ENCODE results near the gene CHN2.

Gene CHN2

GRCh38 chr7:29315892-29316270 lies 121.3 kb downstream of the CHN2 start:
- no peaks in the 10 kb centered on the region for H3K27me3 ChIP-seq (ENCODE audit: control insufficient read depth in 1 of 2, insufficient read depth in 2 of 2, low read length in 2 of 2)
- H3K36me3 ChIP-seq (ENCODE audit: control insufficient read depth in 1 of 2, insufficient read depth in 2 of 2, low read length in 2 of 2): no peaks in the 10 kb centered on the region
- no peaks in the 10 kb centered on the region for H3K4me1 ChIP-seq (ENCODE audit: control insufficient read depth in 1 of 2, insufficient read depth in 2 of 2, low read length in 2 of 2)
- H3K9me3 ChIP-seq (ENCODE audit: control insufficient read depth in 1 of 2, low read length in 2 of 2): no peaks in the 10 kb centered on the region
- no peak overlapping the region for H3K27ac ChIP-seq (ENCODE audit: low read depth, low read length)
- H3K4me3 ChIP-seq (ENCODE audit: low read depth in 1 of 2, low read length in 2 of 2): no peak overlapping the region
- H3K9ac ChIP-seq (ENCODE audit: low read depth in 1 of 2, low read length in 2 of 2): no peak overlapping the region

- Histone ChIP-seq H3K27me3 (ENCODE audit: control insufficient read depth in 1 of 2, insufficient read depth in 2 of 2, low read length in 2 of 2) (no peaks in the 10 kb centered on the region), H3K9ac (ENCODE audit: low read depth in 1 of 2, low read length in 2 of 2) (no peak overlapping the region), H3K4me3 (ENCODE audit: low read depth in 1 of 2, low read length in 2 of 2) (no peak overlapping the region), H3K4me1 (ENCODE audit: control insufficient read depth in 1 of 2, insufficient read depth in 2 of 2, low read length in 2 of 2) (no peaks in the 10 kb centered on the region), H3K9me3 (ENCODE audit: control insufficient read depth in 1 of 2, low read length in 2 of 2) (no peaks in the 10 kb centered on the region), H3K27ac (ENCODE audit: low read depth, low read length) (no peak overlapping the region), H3K36me3 (ENCODE audit: control insufficient read depth in 1 of 2, insufficient read depth in 2 of 2, low read length in 2 of 2) (no peaks in the 10 kb centered on the region)
Measured at GRCh38 chr7:29316926-29317325, 122.4 kb downstream of the CHN2 start.

- no peak overlapping the region for H3K4me3 ChIP-seq (ENCODE audit: low read depth in 1 of 2, low read length in 2 of 2)
- H3K4me1 ChIP-seq (ENCODE audit: control insufficient read depth in 1 of 2, insufficient read depth in 2 of 2, low read length in 2 of 2): no peaks in the 10 kb centered on the region
- no peak overlapping the region for H3K27ac ChIP-seq (ENCODE audit: low read depth, low read length)
- no peaks in the 10 kb centered on the region for H3K36me3 ChIP-seq (ENCODE audit: control insufficient read depth in 1 of 2, insufficient read depth in 2 of 2, low read length in 2 of 2)
- H3K9ac ChIP-seq (ENCODE audit: low read depth in 1 of 2, low read length in 2 of 2): no peak overlapping the region
- no peaks in the 10 kb centered on the region for H3K27me3 ChIP-seq (ENCODE audit: control insufficient read depth in 1 of 2, insufficient read depth in 2 of 2, low read length in 2 of 2)
- H3K9me3 ChIP-seq (ENCODE audit: control insufficient read depth in 1 of 2, low read length in 2 of 2): no peaks in the 10 kb centered on the region
Measured at GRCh38 chr7:29318853-29319718, 124.5 kb downstream of the CHN2 start.

- no peak overlapping the region for H3K27ac ChIP-seq (ENCODE audit: low read depth, low read length)
- no peaks in the 10 kb centered on the region for H3K4me1 ChIP-seq (ENCODE audit: control insufficient read depth in 1 of 2, insufficient read depth in 2 of 2, low read length in 2 of 2)
- no peaks in the 10 kb centered on the region for H3K27me3 ChIP-seq (ENCODE audit: control insufficient read depth in 1 of 2, insufficient read depth in 2 of 2, low read length in 2 of 2)
- no peak overlapping the region for H3K9ac ChIP-seq (ENCODE audit: low read depth in 1 of 2, low read length in 2 of 2)
- H3K36me3 ChIP-seq (ENCODE audit: control insufficient read depth in 1 of 2, insufficient read depth in 2 of 2, low read length in 2 of 2): no peaks in the 10 kb centered on the region
- no peaks in the 10 kb centered on the region for H3K9me3 ChIP-seq (ENCODE audit: control insufficient read depth in 1 of 2, low read length in 2 of 2)
- H3K4me3 ChIP-seq (ENCODE audit: low read depth in 1 of 2, low read length in 2 of 2): no peak overlapping the region
Measured at GRCh38 chr7:29319719-29320521, 125.3 kb downstream of the CHN2 start.

- Histone ChIP-seq H3K27me3 (ENCODE audit: control insufficient read depth in 1 of 2, insufficient read depth in 2 of 2, low read length in 2 of 2) (no peaks in the 10 kb centered on the region), H3K9me3 (ENCODE audit: control insufficient read depth in 1 of 2, low read length in 2 of 2) (no peaks in the 10 kb centered on the region), H3K9ac (ENCODE audit: low read depth in 1 of 2, low read length in 2 of 2) (no peak overlapping the region), H3K4me3 (ENCODE audit: low read depth in 1 of 2, low read length in 2 of 2) (no peak overlapping the region), H3K36me3 (ENCODE audit: control insufficient read depth in 1 of 2, insufficient read depth in 2 of 2, low read length in 2 of 2) (no peaks in the 10 kb centered on the region), H3K4me1 (ENCODE audit: control insufficient read depth in 1 of 2, insufficient read depth in 2 of 2, low read length in 2 of 2) (no peaks in the 10 kb centered on the region), H3K27ac (ENCODE audit: low read depth, low read length) (no peak overlapping the region)
Measured at GRCh38 chr7:29320577-29320976, 126.0 kb downstream of the CHN2 start.

GRCh38 chr7:29322023-29322712 lies 127.6 kb downstream of the CHN2 start:
- Histone ChIP-seq H3K4me1 (ENCODE audit: control insufficient read depth in 1 of 2, insufficient read depth in 2 of 2, low read length in 2 of 2) (no peaks in the 10 kb centered on the region), H3K27ac (ENCODE audit: low read depth, low read length) (no peak overlapping the region), H3K9me3 (ENCODE audit: control insufficient read depth in 1 of 2, low read length in 2 of 2) (no peaks in the 10 kb centered on the region), H3K9ac (ENCODE audit: low read depth in 1 of 2, low read length in 2 of 2) (no peak overlapping the region), H3K27me3 (ENCODE audit: control insufficient read depth in 1 of 2, insufficient read depth in 2 of 2, low read length in 2 of 2) (no peaks in the 10 kb centered on the region), H3K36me3 (ENCODE audit: control insufficient read depth in 1 of 2, insufficient read depth in 2 of 2, low read length in 2 of 2) (no peaks in the 10 kb centered on the region), H3K4me3 (ENCODE audit: low read depth in 1 of 2, low read length in 2 of 2) (no peak overlapping the region)

GRCh38 chr7:29325476-29325875 lies 130.9 kb downstream of the CHN2 start:
- H3K9ac ChIP-seq (ENCODE audit: low read depth in 1 of 2, low read length in 2 of 2): no peak overlapping the region
- peaks cover 0 to 4% of the 10 kb centered on the region in 2 donors for H3K4me1 ChIP-seq (ENCODE audit: control insufficient read depth in 1 of 2, insufficient read depth in 2 of 2, low read length in 2 of 2)
- H3K9me3 ChIP-seq (ENCODE audit: control insufficient read depth in 1 of 2, low read length in 2 of 2): no peaks in the 10 kb centered on the region
- H3K4me3 ChIP-seq (ENCODE audit: low read depth in 1 of 2, low read length in 2 of 2): no peak overlapping the region
- no peaks in the 10 kb centered on the region for H3K36me3 ChIP-seq (ENCODE audit: control insufficient read depth in 1 of 2, insufficient read depth in 2 of 2, low read length in 2 of 2)
- H3K27ac ChIP-seq (ENCODE audit: low read depth, low read length): no peak overlapping the region
- no peaks in the 10 kb centered on the region for H3K27me3 ChIP-seq (ENCODE audit: control insufficient read depth in 1 of 2, insufficient read depth in 2 of 2, low read length in 2 of 2)

- Histone ChIP-seq H3K4me1 (ENCODE audit: control insufficient read depth in 1 of 2, insufficient read depth in 2 of 2, low read length in 2 of 2) (peaks cover 0 to 4% of the 10 kb centered on the region in 2 donors), H3K27ac (ENCODE audit: low read depth, low read length) (no peak overlapping the region), H3K9me3 (ENCODE audit: control insufficient read depth in 1 of 2, low read length in 2 of 2) (no peaks in the 10 kb centered on the region), H3K36me3 (ENCODE audit: control insufficient read depth in 1 of 2, insufficient read depth in 2 of 2, low read length in 2 of 2) (no peaks in the 10 kb centered on the region), H3K27me3 (ENCODE audit: control insufficient read depth in 1 of 2, insufficient read depth in 2 of 2, low read length in 2 of 2) (no peaks in the 10 kb centered on the region), H3K9ac (ENCODE audit: low read depth in 1 of 2, low read length in 2 of 2) (no peak overlapping the region), H3K4me3 (ENCODE audit: low read depth in 1 of 2, low read length in 2 of 2) (no peak overlapping the region)
Measured at GRCh38 chr7:29326864-29327263, 132.3 kb downstream of the CHN2 start.

GRCh38 chr7:29327455-29327854 lies 132.9 kb downstream of the CHN2 start:
- no peak overlapping the region for H3K27ac ChIP-seq (ENCODE audit: low read depth, low read length)
- peaks cover 0 to 4% of the 10 kb centered on the region in 2 donors for H3K4me1 ChIP-seq (ENCODE audit: control insufficient read depth in 1 of 2, insufficient read depth in 2 of 2, low read length in 2 of 2)
- H3K27me3 ChIP-seq (ENCODE audit: control insufficient read depth in 1 of 2, insufficient read depth in 2 of 2, low read length in 2 of 2): no peaks in the 10 kb centered on the region
- H3K9ac ChIP-seq (ENCODE audit: low read depth in 1 of 2, low read length in 2 of 2): no peak overlapping the region
- H3K36me3 ChIP-seq (ENCODE audit: control insufficient read depth in 1 of 2, insufficient read depth in 2 of 2, low read length in 2 of 2): no peaks in the 10 kb centered on the region
- no peaks in the 10 kb centered on the region for H3K9me3 ChIP-seq (ENCODE audit: control insufficient read depth in 1 of 2, low read length in 2 of 2)
- no peak overlapping the region for H3K4me3 ChIP-seq (ENCODE audit: low read depth in 1 of 2, low read length in 2 of 2)

- H3K27me3 ChIP-seq (ENCODE audit: control insufficient read depth in 1 of 2, insufficient read depth in 2 of 2, low read length in 2 of 2): no peaks in the 10 kb centered on the region
- H3K36me3 ChIP-seq (ENCODE audit: control insufficient read depth in 1 of 2, insufficient read depth in 2 of 2, low read length in 2 of 2): no peaks in the 10 kb centered on the region
- H3K4me3 ChIP-seq (ENCODE audit: low read depth in 1 of 2, low read length in 2 of 2): no peak overlapping the region
- H3K9me3 ChIP-seq (ENCODE audit: control insufficient read depth in 1 of 2, low read length in 2 of 2): no peaks in the 10 kb centered on the region
- no peak overlapping the region for H3K27ac ChIP-seq (ENCODE audit: low read depth, low read length)
- peaks cover 0 to 4% of the 10 kb centered on the region in 2 donors for H3K4me1 ChIP-seq (ENCODE audit: control insufficient read depth in 1 of 2, insufficient read depth in 2 of 2, low read length in 2 of 2)
- H3K9ac ChIP-seq (ENCODE audit: low read depth in 1 of 2, low read length in 2 of 2): no peak overlapping the region
Measured at GRCh38 chr7:29328045-29328444, 133.5 kb downstream of the CHN2 start.
